T follicular helper cell (primary cell): Measurements from ENCODE around the gene TDRD15.
"Not testable (repeated sequence)": the region's sequence is repeated elsewhere in the genome, so short reads cannot be mapped to it uniquely, and the experiment has no call there.

Source experiments
- DNase-seq: peaks from one replicate; pipeline ENCODE4 v3.0.0-alpha.2; 2020; ENCODE audit warnings: low read depth
- total RNA-seq, 2 experiments: gene quantifications; one replicate each; lab custom pipeline; 2026; lab: John Stamatoyannopoulos, UW

TDRD15 gene
- total RNA-seq = 0.09 to 0.12 reads per million in 2 experiments

DNA sequence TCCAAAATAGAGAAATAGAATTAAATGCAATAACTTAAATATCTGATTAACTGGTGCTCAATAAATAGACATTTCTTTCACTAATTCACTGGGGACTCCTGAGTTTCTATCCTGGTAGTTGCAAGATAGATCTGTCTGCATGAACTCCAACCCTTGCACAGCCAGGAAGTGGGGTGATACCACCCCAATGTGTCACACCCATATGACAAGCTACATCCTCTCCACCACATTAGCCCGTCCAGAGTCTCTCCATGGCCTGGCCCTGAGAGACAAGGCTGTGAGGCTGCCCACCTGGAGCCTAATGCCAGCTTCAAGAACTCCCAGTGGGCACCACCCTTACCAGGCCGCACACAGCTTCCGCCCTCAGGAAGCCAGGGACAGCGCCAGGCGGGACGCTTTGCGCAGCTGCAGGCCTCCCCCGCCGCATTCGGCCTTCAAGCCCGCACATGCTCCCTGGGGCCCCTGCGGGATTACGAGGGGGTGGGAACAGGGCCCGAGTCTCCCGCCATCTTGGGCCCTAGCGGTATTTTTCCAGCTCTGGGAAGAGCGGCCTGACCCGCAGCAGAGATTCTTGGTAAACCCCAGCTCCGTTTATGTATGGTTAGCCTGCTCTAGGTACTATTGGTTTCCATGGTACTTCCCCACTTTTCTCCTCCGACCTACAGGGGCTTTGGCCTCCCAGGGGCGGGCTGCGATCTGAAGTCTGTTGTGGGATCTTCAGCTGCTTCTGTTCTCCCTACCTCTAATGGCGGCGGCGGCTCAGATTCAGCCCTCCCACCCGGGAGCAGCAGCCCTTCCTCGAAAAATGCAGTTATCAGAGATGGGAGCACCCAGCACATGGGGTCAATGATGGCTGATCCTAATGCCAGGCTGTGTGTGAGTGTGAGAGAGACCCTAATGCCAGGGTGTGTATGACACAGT is at the start of gene TDRD15:
Gene TDRD15 (plus strand): TSS at position 496 of the 921 bp plus-strand sequence. CDS start 13,500 bp downstream, outside the sequence.
- no peak for DNase-seq

DNA sequence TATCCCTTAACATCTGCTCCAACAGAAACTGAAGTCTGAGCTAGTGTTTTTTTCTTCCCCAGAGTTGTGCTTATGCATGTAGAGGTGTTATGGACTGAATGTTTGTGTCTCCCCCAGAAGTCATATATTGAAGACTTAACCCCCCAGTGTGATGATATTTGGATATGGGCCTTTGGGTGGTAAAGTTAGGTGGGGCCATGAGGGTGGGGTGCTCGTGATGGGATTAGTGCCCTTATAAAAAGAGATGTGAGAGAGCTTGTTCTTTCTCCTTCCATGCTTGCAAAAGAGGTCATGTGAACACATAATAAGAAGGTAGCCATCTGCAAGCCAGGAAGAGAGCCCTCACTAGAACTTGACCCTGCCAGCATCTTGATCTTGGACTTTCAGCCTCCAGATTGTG is 45.5 kb upstream of the TDRD15 start:
- DNase-seq = no peak

DNA sequence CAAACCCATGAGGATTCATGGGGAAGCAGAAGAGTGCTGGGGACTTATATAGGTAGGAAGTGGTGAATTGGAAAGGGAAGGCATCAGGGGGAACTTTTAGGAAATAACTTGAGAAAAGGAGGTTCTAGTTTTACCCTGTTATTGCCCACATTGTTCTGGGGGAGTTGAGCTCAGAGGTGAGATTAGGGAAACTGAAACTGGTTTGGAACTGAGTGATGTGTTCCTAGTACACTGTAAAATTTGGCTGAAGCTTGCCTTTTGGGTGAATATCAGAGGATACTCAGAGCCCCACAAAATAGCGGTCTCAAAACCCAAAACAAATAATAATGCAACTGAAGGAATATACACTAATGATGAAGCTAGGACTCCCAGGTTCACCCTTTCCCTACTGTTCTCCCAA is 40.3 kb upstream of the TDRD15 start:
- no peak for DNase-seq

DNA sequence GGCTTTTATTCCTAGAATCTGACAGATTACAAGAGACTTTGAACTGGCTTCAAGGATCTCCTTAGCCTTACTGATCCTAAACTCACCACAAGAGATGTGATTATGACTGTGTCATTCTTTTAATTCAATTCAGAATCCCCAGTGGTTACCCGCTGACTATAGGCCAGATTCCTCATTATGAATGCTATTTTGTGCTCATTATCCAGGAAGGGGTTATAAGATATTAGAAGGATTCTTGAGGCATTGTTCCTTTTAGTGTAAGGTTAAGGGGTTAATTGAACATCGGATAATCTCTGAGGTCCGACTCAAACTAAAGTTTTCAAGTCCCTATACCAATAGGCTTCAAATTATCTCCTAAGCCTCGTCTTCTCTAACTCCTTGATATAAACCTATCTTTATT is 39.4 kb upstream of the TDRD15 start:
- DNase-seq = no peak

DNA sequence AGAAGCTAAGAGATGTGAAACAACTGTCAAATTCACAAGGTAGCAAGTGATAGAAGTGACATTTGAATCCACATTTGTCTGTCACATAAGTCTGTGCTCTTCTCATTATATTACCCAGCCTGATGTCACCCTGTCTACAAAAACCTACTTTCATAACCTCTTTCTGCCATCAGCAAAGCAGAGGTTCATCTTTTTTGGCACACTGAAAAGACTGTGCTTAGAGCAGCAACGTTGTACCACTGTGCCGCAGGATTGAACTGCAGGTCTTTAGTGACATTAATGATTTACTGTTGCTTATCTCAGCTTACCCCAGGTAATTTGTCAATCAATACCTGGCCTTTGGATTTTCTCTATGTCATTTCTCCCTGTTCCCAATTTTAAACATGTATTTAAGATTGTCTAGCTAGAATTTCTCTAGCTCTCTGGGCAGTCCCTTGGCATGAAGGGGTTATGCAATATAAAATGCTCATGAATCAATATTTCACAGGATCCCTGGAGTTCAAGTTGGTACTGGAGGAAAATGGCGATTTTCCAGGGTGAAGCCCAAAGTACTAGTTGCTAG is 31.4 kb upstream of the TDRD15 start:
- no peak for DNase-seq

DNA sequence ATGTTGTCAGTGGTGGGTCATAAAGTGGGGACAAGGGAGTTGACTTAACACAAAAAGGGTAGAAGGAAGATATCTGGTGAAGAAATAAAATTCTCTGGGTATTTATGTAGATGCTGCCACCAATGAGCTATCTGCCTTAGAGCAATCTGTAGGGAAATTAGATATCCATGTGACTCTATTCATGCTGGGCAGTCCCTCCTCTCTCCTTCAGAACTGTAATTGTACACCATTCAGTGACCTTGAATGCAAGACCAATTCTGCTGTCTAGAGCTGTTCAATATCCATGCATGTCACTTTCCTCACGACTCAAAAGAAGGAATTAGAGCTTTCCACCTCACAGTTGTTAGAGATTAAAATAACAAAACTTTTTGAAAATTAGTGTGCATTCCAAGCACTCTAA is 28.6 kb upstream of the TDRD15 start:
- no peak for DNase-seq

DNA sequence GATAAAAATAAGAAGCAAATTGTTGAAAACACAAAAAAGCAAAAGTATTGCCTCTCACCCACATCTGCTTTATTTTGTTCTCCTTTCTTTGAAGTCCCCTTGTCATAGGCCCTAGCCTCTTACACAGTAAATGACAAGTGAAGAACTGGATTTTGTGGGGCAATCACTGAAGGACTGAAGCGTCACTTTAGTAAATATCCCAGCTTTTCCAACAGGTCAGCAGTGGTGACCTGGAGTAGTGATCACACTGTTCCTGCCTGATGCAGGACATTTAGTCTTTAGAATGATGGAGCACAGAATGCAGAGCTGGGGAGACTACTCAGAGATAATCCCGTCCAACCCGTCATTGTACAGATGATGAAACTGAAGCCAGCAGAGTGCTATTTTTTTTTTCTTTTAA is 28.1 kb upstream of the TDRD15 start:
- no peak for DNase-seq

DNA sequence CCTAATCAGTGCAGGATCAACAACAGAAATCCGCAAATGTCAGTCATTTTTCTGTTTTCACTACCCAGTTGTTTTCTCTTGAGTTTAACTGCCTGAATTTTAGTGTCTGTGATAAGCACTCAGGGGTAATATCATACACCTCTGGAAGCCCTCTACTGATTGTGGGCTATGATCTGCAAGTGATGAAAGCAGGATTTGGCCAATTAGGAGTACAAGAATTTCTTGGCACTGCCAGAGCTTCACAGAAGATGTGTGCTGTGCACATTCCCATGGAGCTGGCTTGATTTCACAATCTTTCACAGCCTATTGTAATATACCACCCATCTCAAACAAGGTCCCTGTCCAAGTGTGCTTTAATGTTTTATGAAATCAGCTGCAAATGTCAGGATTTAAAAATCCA is 27.3 kb upstream of the TDRD15 start:
- DNase-seq = no peak

DNA sequence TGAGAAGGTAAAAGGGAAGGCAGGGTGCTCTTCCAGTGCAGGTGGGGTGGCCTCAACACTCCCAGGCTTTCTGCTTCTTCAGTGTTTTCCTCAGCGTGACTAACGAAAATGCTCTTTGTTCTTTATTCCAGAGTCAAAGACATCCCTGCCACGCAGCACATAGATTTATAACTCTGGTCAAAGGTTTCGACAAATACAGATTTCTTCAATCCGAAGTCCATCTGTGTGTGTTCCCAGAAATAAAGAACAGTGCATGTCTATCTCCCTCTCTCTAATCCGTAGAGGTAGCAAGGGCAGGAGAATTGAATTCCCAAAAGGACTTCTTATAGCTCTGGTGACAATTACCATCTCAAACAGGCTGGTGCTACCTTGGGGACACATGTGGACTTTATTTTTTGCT is 26.4 kb upstream of the TDRD15 start:
- DNase-seq = no peak

DNA sequence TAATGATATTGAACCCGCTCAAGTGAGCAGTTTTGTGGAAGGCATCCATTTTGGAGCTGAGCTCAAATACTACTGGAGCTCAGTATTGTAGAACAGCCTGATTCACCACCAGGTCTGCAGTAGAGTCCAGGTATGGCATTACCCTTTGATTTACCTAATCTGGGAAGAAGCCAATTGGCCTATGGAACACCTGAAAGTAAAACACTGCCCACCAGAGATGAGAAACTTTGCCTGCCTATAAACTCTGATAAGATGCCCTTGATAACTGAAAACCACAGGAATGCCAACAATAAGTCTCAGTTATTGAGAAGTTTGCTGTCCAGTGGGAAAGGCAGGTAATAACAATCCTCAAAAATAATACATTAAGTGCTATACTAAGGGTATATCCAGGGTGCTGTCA is 25.5 kb upstream of the TDRD15 start:
- no peak for DNase-seq

DNA sequence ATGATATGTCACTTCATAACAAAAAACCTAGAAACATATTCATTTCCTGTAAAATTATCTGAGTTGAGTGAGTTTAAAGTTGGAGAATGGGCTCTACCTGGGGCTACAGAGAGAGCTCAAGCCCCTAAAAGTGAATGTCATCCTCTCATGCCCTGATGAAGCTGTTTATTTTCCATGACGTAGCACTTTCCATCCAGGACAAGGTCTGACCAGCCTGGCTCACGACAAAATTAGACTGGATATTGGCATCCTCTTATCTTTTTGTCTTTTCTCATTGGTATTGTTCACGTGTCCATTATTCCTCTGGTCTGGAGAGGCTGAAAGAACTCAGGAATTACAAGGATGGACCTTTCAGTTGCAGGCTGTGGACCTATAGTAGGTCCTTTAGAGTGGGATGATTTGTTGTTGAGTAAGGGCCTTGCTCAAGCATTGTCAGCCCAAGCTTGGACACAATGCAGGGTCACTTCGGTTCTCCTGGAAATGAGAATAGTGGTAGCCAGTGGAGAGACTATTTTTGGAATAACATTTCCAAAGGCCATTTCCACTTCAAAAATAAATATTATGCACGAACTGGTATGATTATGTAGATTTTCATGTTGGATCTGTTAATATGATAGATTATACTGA is 24.4 kb upstream of the TDRD15 start:
- no peak for DNase-seq

DNA sequence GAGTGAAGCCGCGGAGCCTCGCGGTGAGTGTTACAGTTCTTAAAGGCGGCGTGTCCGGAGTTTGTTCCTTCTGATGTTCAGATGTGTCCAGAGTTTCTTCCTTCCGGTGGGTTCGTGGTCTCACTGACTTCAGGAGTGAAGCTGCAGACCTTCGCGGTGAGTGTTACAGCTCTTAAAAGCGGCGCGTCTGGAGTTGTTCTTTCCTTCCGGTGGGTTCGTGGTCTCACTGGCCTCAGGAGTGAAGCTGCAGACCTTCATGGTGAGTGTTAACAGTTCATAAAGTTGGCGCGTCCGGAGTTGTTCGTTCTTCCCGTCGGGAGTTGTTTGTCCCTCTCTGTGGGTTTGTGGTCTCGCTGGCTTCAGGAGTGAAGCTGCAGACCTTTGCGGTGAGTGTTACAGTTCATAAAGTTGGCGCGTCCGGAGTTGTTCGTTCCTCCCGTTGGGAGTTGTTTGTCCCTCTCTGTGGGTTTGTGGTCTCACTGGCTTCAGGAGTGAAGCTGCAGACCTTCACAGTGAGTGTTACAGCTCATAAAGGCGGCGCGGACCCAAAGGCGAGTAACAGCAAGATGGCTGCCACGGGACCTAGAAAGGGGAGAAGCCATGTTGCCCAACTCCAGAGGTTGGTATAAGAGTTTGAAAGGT is 22.1 kb upstream of the TDRD15 start:
- DNase-seq = not testable (repeated sequence)

DNA sequence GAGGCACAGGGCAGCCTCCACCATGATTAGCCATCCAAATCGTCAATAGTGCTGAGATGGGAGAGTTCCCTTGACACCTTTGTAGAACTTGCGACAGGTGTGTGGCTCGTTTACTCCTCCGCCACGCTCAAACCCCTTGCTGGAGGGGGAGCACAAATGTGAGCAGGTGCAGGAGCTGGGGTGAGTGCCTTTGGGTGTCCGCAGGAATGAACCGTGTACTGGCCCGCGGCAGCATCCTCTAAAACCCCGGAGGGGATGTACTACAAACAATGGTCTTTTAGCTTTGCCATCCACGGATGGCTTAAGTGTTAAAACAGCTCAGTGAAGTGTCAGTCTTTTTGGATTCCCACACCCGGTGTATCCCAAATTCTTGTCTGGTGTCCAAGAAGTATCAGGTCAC is 21.4 kb upstream of the TDRD15 start:
- no peak for DNase-seq

DNA sequence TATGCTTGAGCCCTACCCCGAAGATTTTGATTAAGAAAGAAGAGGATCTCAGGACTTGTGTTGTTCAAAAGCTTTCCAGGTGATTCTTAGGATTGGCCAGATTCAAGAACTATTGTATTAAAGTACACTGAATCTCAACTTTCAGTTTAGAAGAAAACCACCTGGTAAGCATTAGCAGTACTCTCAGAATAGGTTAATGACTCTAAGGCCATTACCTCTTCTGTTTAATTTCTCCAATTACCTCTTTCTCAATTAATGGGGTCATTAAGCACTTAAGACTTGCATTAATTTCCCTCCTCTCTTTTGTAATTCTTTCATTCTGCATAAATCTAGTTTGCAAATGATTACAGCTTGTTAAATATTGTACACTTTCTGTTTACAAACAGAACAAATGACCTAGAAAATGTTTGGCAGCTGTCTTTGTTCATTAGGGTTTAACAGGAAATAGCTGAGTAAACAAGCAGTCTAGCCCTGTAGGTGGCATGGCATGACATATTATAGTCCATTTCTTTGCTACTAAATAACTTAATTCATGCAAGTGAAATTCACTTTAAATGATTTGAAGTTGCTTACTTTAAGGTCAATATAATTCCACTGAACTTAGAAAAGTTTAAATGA is 20.4 kb upstream of the TDRD15 start:
- no peak for DNase-seq

DNA sequence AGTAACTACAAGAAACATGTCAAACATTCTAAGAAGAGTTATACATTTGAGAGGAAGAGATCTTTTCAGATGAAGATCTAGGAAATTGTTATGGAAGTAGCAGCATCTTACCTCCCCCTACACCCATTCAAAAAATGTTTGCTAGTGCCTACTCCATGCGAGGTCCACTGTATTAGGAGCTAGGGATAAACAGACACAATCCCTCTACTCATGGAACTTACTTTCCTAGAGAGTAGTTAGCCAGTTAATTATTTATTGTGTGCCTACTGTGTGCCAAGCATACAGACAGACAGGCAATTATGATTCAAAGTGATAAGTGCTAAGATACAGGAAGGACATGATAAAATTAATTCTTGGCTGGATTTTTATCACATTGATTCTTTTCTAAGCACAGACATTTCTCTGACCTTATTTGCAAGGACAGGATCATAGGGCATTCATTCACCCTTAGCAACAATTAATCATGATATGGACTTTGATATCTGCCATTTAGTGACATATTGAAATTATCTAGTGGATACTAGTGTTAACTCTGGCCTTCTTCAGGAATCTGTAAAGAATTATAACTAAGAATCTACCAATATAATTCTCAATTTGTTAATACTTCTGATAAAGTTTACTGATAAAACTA is 19.6 kb upstream of the TDRD15 start:
- no peak for DNase-seq

DNA sequence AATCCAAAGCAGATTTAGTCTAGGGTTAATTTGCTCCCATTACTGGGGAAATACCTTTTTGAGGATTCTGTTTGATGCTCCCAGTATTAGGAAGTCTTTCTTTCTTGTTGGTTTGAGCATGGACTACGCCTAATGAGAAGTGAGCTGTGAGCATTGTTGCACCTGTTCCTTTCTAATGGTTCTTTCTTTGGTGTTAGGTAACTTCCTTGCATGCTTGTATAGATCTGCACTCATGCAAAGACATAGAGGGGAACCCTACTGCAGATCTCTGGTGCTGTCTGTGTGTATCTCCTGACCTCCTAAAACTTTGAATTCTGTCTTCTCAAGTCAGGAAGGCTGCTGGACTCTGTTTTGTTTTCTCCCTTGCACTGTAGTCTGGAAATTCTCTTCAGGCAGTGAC is 12.8 kb upstream of the TDRD15 start:
- no peak for DNase-seq

DNA sequence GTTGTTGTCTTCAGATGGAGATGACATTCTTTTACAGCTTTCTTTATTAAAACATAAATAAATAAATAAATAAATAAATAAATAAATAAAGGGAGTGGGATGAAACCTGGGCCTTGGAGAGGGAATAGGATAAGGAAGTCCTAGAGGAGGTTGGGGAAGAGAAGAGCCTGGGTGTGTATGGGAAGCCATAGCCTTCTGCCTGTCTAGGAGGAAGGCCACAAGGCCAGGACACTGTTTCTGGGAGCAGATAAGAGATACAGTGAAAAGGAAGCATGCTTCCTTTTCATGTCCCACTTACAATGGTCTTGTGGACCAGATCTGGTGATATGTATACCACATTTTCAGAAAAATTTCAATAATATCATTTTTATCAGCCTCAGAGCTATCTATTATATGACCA is 6.1 kb upstream of the TDRD15 start:
- no peak for DNase-seq

DNA sequence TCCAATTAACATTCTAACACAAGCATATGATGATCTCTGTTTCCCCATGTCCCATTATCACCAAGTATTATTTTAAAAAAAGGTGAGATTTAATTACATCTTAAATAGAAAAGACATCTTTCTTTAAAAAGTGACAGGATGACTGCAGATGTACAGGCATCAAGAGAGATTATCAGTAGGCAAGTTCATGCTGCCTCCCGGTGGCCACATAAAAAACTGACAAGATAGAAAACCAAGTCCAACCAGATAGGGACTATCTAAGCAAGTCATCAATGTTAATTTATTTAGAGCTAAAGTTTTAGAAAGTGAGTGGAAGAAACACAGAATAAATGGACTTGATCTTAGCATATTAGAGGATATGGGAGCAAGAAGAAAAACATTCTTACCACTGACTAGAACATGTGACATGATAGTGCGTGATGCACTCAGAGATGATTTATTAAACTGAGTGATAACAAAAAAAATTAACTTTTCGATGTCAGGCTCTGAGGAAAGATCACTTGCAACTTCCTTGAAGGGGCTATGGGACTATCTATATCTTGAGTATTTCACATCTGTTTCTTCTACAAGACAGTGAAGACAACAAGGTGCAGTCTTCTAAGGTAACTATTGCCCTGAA is 5.4 kb upstream of the TDRD15 start:
- DNase-seq = no peak

DNA sequence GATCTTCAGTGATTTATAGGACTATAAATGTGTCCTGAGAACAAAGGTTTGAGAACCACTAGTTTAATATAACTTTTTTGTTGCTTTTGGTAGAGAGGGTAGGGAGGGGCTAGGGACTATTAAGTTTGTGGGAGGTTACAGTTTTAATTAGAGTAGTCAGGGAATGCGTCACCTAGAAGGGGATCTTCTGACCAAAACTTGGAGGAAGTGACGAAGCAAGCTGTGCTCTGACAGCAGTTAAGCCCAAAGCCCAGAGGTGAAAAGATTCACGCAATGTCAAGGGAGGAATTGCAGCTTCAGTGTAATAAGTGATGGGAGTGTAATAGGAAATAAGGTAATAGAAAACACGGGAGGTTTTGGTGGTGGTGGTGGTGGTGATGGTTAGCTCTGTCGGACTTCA is 8.1 kb downstream of the TDRD15 start:
- DNase-seq = no peak

DNA sequence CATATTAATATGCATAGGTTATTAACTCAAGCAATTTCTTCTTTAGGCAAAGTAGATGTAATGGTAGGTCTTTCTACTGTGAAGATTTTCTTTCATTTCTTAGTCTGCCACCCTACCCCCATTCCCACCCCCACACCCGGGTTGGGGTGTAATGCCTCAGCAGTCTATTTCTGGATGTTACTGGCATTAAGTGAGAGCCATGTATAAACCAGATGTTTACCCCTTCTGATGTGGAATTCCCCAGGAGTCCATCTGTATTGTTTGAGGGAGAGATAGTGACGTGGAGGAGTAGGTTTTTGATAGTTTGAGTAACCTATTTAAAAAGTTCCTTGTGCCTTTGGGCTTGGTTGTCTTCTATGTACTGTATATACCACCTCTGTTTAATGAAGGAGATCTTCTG is 11.8 kb downstream of the TDRD15 start:
- no peak for DNase-seq

DNA sequence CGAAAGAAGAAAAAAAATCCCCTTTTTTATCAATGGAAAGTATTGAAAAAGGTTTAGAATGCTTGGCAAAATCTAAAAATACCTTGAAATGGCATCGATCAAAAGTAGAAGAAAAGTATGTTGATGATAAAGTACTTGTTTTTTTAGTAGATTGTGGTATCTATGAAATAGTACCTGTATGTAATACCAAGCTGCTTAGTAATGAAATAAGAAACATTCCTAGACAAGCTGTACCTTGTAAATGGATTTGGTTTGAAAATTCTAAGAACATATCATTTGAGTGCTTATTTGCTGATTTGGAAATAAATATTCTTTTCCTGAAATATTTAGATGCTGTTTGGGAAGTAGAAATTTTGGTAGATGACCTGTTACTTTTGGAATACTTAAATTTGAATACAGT is 18.4 kb downstream of the TDRD15 start:
- no peak for DNase-seq
